Transverse colon (tissue), 4 donors: ENCODE measurements around the gene XKRX.

Experiments
- POLR2A ChIP-seq: fragments of 450-650 bp; IDR thresholded peaks from one replicate; pipeline ENCODE4 v1.6.1; 2016; ENCODE audit warnings: antibody characterized with exemption, mild to moderate bottlenecking, moderate library complexity
- POLR2AphosphoS5 ChIP-seq, 3 donors: sonication (generic); formaldehyde crosslinking; IDR thresholded peaks; one replicate each; pipeline ENCODE4 v1.6.1; 2016; ENCODE audit warnings: antibody characterized with exemption in 3 of 3
- TF ChIP-seq, protein P1 (sequence below), 5 experiments: fragments of 200-600 bp in 3 of 5; fragments of 450-650 bp in 2 of 5; sonication (generic) in 3 of 5; IDR thresholded peaks; 1 replicate in 2 of 5; 2 replicates in 3 of 5; pipeline ENCODE4 v1.5.1; 2016 to 2017; ENCODE audit warnings: antibody characterized with exemption in 5 of 5, inconsistent platforms in 3 of 5, mild to moderate bottlenecking in 2 of 5, moderate library complexity in 1 of 5

DNA sequence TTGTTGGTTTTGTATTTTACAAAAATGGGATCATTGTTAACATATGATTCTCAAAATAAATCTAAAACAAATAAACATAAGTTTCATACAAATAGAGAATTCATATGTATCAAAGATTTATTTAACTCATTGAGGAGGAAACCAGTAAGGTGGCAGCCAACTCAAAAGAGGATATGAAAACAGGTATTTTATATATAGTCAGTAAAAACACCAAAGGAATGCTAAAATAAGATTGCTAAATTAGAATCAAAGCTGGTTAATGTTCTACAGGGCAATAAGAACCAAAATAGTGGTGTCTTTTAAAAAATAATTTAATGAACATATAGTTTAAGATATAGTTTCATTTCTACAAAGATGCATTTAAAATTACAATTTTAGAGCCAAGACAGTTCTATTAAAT, 23.1 kb downstream of the XKRX start:
- TF ChIP-seq POLR2AphosphoS5 (IDR thresholded peaks at IDR 0.05) (no peak), POLR2A (no peak)
- TF ChIP-seq, protein P1, sequence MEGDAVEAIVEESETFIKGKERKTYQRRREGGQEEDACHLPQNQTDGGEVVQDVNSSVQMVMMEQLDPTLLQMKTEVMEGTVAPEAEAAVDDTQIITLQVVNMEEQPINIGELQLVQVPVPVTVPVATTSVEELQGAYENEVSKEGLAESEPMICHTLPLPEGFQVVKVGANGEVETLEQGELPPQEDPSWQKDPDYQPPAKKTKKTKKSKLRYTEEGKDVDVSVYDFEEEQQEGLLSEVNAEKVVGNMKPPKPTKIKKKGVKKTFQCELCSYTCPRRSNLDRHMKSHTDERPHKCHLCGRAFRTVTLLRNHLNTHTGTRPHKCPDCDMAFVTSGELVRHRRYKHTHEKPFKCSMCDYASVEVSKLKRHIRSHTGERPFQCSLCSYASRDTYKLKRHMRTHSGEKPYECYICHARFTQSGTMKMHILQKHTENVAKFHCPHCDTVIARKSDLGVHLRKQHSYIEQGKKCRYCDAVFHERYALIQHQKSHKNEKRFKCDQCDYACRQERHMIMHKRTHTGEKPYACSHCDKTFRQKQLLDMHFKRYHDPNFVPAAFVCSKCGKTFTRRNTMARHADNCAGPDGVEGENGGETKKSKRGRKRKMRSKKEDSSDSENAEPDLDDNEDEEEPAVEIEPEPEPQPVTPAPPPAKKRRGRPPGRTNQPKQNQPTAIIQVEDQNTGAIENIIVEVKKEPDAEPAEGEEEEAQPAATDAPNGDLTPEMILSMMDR (IDR thresholded peaks at IDR 0.05): no peak
